Limb (tissue), 2 donors: ENCODE results near the gene GPSM1.

Experiments used
- DNase-seq, 2 donors: peaks; one replicate each; pipeline ENCODE4 v3.0.0-alpha.2; 2016; ENCODE audit errors: extremely low spot score in 2 of 2

GPSM1 gene

GRCh38 chr9:136327304-136327974, at the start of gene GPSM1:
GPSM1 (plus strand) TSS chr9:136327539; CDS start chr9:136327696, 157 bp downstream.
- peak in 1 of 2 donors; percentile 83 for DNase-seq

GRCh38 chr9:136277746-136278145, 49.6 kb upstream of the GPSM1 start:
- no peak for DNase-seq

GRCh38 chr9:136278221-136278620, 49.1 kb upstream of the GPSM1 start:
- no peak for DNase-seq

- no peak for DNase-seq
Measured at GRCh38 chr9:136278894-136279293, 48.4 kb upstream of the GPSM1 start.

- DNase-seq: no peak
Measured at GRCh38 chr9:136279471-136279870, 47.9 kb upstream of the GPSM1 start.

GRCh38 chr9:136280535-136281315, 46.6 kb upstream of the GPSM1 start:
- no peak for DNase-seq

GRCh38 chr9:136281421-136282271, 45.7 kb upstream of the GPSM1 start:
- no peak for DNase-seq

- no peak for DNase-seq
Measured at GRCh38 chr9:136282272-136282861, 45.0 kb upstream of the GPSM1 start.

GRCh38 chr9:136283291-136284235, 43.8 kb upstream of the GPSM1 start:
- peak; percentile 61 to 82 for DNase-seq

GRCh38 chr9:136284311-136284710, 43.0 kb upstream of the GPSM1 start:
- no peak for DNase-seq

GRCh38 chr9:136284951-136285350, 42.4 kb upstream of the GPSM1 start:
- no peak for DNase-seq

- no peak for DNase-seq
Measured at GRCh38 chr9:136285501-136286358, 41.6 kb upstream of the GPSM1 start.

- no peak for DNase-seq
Measured at GRCh38 chr9:136286359-136286986, 40.9 kb upstream of the GPSM1 start.

GRCh38 chr9:136286987-136287379, 40.4 kb upstream of the GPSM1 start:
- DNase-seq: no peak

GRCh38 chr9:136287960-136288753, 39.2 kb upstream of the GPSM1 start:
- no peak for DNase-seq

GRCh38 chr9:136289651-136290507, 37.5 kb upstream of the GPSM1 start:
- no peak for DNase-seq

GRCh38 chr9:136290508-136291000, 36.8 kb upstream of the GPSM1 start:
- no peak for DNase-seq
